ENCODE measurements around the gene MCCD1.

DNA sequence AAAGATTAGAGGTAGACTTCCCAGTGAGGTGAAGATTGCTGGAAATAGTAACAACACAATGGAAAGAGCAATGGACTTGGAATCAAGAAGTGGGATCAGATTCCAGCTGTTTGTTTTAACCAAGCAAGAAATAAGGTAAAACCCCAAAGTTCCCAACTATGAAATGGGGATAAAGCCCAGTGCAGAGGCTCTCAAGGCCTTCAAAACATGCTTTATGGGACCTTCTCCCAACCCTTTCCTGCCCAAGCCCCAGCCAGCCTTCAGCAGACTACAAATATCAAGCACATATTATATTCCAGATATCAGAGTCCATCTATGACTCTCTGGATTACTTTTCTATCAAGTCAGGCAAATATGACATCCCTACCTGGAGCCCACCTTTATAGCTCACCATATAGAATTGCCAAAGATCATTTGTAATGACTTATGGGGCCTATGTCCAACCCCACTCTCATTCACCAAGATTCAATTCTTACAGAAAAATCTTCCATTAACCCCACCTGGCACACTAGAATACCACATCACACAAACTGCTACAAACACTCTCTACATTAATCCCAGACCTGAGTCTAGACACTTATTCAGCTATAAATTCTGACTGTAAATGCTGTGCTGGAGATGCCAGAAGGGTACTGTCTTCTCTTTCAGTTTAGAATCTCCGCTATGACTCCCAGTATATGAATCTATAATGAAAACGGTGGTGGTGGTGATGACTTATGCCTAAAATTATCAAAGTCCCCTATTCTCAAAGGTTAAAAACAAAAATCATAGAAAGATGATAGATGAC is 7.0 kb downstream of the MCCD1 start:
- TF ChIP-seq POLR2A (IDR thresholded peaks at IDR 0.05; ENCODE audit: low read length) = no peak
- TF ChIP-seq GATA1 (IDR thresholded peaks at IDR 0.05; ENCODE audit: low read depth, low read length) = no peak

All from erythroblast (primary cell).